OCI-LY7 (cell line): ENCODE measurements around the gene MYNN.

Source experiments
- EZH2phosphoT487 ChIP-seq: fragments of 200-600 bp; sonication (generic); IDR thresholded peaks from 2 replicates; pipeline ENCODE4 v1.6.1; 2018; ENCODE audit warnings: low read depth, borderline replicate concordance, mild to moderate bottlenecking, mixed run types, antibody characterized with exemption, low read length, moderate library complexity, mixed read lengths
- TF ChIP-seq, protein P1 (sequence below): fragments of 200-600 bp; sonication (generic); conservative IDR thresholded peaks from 2 replicates; pipeline ENCODE4 v1.5.1; 2014; ENCODE audit warnings: mild to moderate bottlenecking, antibody characterized with exemption, low read length, moderate library complexity, mixed read lengths

- TF ChIP-seq, protein P1, sequence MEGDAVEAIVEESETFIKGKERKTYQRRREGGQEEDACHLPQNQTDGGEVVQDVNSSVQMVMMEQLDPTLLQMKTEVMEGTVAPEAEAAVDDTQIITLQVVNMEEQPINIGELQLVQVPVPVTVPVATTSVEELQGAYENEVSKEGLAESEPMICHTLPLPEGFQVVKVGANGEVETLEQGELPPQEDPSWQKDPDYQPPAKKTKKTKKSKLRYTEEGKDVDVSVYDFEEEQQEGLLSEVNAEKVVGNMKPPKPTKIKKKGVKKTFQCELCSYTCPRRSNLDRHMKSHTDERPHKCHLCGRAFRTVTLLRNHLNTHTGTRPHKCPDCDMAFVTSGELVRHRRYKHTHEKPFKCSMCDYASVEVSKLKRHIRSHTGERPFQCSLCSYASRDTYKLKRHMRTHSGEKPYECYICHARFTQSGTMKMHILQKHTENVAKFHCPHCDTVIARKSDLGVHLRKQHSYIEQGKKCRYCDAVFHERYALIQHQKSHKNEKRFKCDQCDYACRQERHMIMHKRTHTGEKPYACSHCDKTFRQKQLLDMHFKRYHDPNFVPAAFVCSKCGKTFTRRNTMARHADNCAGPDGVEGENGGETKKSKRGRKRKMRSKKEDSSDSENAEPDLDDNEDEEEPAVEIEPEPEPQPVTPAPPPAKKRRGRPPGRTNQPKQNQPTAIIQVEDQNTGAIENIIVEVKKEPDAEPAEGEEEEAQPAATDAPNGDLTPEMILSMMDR, result no peak
- TF ChIP-seq EZH2phosphoT487, result no peak
Measured at GRCh38 chr3:169835533-169835932, 62.3 kb downstream of the MYNN start.
